ENCODE results near the gene CSMD2.

The CSMD2 gene

GRCh38 chr1:33703464-33703863 is 461.6 kb downstream of the CSMD2 start:
- DNase-seq: no peak

GRCh38 chr1:33698361-33699035 is 466.5 kb downstream of the CSMD2 start:
- no peak for DNase-seq

- no peak for DNase-seq
These were observed 467.2 kb downstream of the CSMD2 start for GRCh38 chr1:33697816-33698215.

GRCh38 chr1:33696962-33697361 is 468.1 kb downstream of the CSMD2 start:
- DNase-seq: no peak

GRCh38 chr1:33696311-33696710 is 468.7 kb downstream of the CSMD2 start:
- no peak for DNase-seq

- DNase-seq: no peak
These were observed 472.5 kb downstream of the CSMD2 start for GRCh38 chr1:33692206-33693188.

GRCh38 chr1:33687000-33687399 is 478.0 kb downstream of the CSMD2 start:
- DNase-seq: no peak

GRCh38 chr1:33686551-33686950 is 478.5 kb downstream of the CSMD2 start:
- DNase-seq: no peak

- DNase-seq: no peak
These were observed 479.8 kb downstream of the CSMD2 start for GRCh38 chr1:33685256-33685655.

- DNase-seq: no peak
These were observed 480.4 kb downstream of the CSMD2 start for GRCh38 chr1:33684396-33685179.

- no peak for DNase-seq
These were observed 481.1 kb downstream of the CSMD2 start for GRCh38 chr1:33683913-33684312.

GRCh38 chr1:33682371-33682770 is 482.7 kb downstream of the CSMD2 start:
- DNase-seq: no peak

- DNase-seq: no peak
These were observed 484.7 kb downstream of the CSMD2 start for GRCh38 chr1:33680281-33680840.

- no peak for DNase-seq
These were observed 494.5 kb downstream of the CSMD2 start for GRCh38 chr1:33670567-33670966.

- DNase-seq: no peak
These were observed 496.3 kb downstream of the CSMD2 start for GRCh38 chr1:33668695-33669094.

- no peak for DNase-seq
These were observed 497.4 kb downstream of the CSMD2 start for GRCh38 chr1:33667386-33668282.

GRCh38 chr1:33666616-33667015 is 498.4 kb downstream of the CSMD2 start:
- no peak for DNase-seq

GRCh38 chr1:33661811-33662454 is 503.1 kb downstream of the CSMD2 start:
- no peak for DNase-seq

GRCh38 chr1:33660956-33661355 is 504.1 kb downstream of the CSMD2 start:
- DNase-seq: no peak

GRCh38 chr1:33660244-33660643 is 504.8 kb downstream of the CSMD2 start:
- no peak for DNase-seq

- DNase-seq: no peak
These were observed 505.4 kb downstream of the CSMD2 start for GRCh38 chr1:33659641-33660040.
